Adrenal gland (tissue), 12 donors: ENCODE measurements around the gene TP53I13. TPM values are rescaled to one million over a fixed set of nuclear protein-coding genes. Genes with fewer than 3 reads are reported as not detected.

ENCODE experiments used
- DNase-seq, 7 donors: peaks; one replicate each; pipeline ENCODE4 v3.0.0-alpha.2; 2019 to 2020
- H3K27ac ChIP-seq, 5 donors: fragments of 200-600 bp; sonication (generic) in 4 of 5; 1 replicate in 3 of 5; 2 replicates in 2 of 5; pipeline versions ENCODE4 v1.5.1 to v1.8.0; 2016 to 2020; ENCODE audit warnings: mild to moderate bottlenecking in 1 of 5
- H3K27me3 ChIP-seq: fragments of 200-600 bp; 2 replicates; pipeline ENCODE4 v1.8.0; 2021
- H3K36me3 ChIP-seq, 2 donors: fragments of 200-600 bp; replicated peaks in 1 of 2; 1 replicate in 1 of 2; 2 replicates in 1 of 2; pipeline versions ENCODE4 v1.5.1 to v1.8.0; 2018 to 2022
- H3K4me1 ChIP-seq, 2 donors: fragments of 200-600 bp; replicated peaks in 1 of 2; 1 replicate in 1 of 2; 2 replicates in 1 of 2; pipeline versions ENCODE4 v1.5.1 to v1.8.0; 2018 to 2021
- H3K4me3 ChIP-seq, 4 donors: fragments of 200-600 bp; sonication (generic) in 3 of 4; one replicate each; pipeline ENCODE4 v1.5.1; 2016 to 2018
- H3K9me3 ChIP-seq, 3 donors: fragments of 200-600 bp; sonication (generic) in 1 of 3; replicated peaks in 1 of 3; 1 replicate in 2 of 3; 2 replicates in 1 of 3; pipeline versions ENCODE4 v1.5.1 to v1.8.0; 2016 to 2021
- POLR2A ChIP-seq, 2 donors: fragments of 450-650 bp; IDR thresholded peaks; one replicate each; pipeline ENCODE4 v1.6.1; 2017; ENCODE audit warnings: antibody characterized with exemption in 2 of 2, mild to moderate bottlenecking in 2 of 2, moderate library complexity in 1 of 2
- WGBS, 4 donors: extraction: QIAGEN DNeasy Blood & Tissue Kit in 2 of 4; methylation state at CpG; one replicate each; pipeline versions ENCODE4 v1.1.5 to v1.1.7; 2013 to 2017; 5-methylcytosine and 5-hydroxymethylcytosine counted together
- intact Hi-C, 2 donors: fragments of 100-400 bp; cut with DNase I; formaldehyde crosslinking; loops; one replicate each; pipeline versions ENCODE4 v1.14.1 to v1.15.0; 2022 to 2023
- polyA plus RNA-seq, 3 donors: library from polyadenylated mRNA; stranded (reverse); fragments of 200-250 nt in 2 of 3; fragments of 350-450 nt in 1 of 3; fragmentation: Illumina TruSeq in 1 of 3; extraction: RNeasy Lipid Tissue Mini Kit (QIAGEN cat#74804) in 1 of 3; gene quantifications; one replicate each; pipeline ENCODE4 v1.2.3, GENCODE V29; 2013 to 2014
- total RNA-seq, 9 donors: library from RNA; depleted of rRNA in 4 of 9; stranded (reverse); fragments of >200 nt in 4 of 9; fragments of 120-200 nt in 1 of 9; fragmentation: NEBNext Ultra II Directional in 1 of 9; extraction: Animal tissue kit (Norgen Biotek cat#: 25700) in 1 of 9; gene quantifications; one replicate each; pipeline versions ENCODE4 v1.1.0 to v1.2.4, GENCODE V29; 2013 to 2023
- TF ChIP-seq, protein P1 (sequence below), 6 experiments: fragments of 450-650 bp in 4 of 6; fragments of 200-600 bp in 2 of 6; sonication (generic) in 1 of 6; IDR thresholded peaks; 1 replicate in 5 of 6; 2 replicates in 1 of 6; pipeline versions ENCODE4 v1.5.1 to v1.8.0; 2016 to 2021; ENCODE audit warnings: antibody characterized with exemption in 6 of 6, mild to moderate bottlenecking in 2 of 6, moderate library complexity in 1 of 6
- donor health status: healthy with polysubstance abuse.
- donor health status: Bipolar disorder and iron deficiency.
- donor health status: DM: yes; HTN: yes; CAD: no.
- donor health status: DM: no; HTN: no; CAD: no.
- donor health status: DM: no; HTN: no; CAD: no.
- donor health status: DM: yes; HTN: yes; CAD: no.

TP53I13 gene
- total and polyA plus RNA-seq, 12 donors: 4.2 to 163 (median 45.2) TPM

DNA sequence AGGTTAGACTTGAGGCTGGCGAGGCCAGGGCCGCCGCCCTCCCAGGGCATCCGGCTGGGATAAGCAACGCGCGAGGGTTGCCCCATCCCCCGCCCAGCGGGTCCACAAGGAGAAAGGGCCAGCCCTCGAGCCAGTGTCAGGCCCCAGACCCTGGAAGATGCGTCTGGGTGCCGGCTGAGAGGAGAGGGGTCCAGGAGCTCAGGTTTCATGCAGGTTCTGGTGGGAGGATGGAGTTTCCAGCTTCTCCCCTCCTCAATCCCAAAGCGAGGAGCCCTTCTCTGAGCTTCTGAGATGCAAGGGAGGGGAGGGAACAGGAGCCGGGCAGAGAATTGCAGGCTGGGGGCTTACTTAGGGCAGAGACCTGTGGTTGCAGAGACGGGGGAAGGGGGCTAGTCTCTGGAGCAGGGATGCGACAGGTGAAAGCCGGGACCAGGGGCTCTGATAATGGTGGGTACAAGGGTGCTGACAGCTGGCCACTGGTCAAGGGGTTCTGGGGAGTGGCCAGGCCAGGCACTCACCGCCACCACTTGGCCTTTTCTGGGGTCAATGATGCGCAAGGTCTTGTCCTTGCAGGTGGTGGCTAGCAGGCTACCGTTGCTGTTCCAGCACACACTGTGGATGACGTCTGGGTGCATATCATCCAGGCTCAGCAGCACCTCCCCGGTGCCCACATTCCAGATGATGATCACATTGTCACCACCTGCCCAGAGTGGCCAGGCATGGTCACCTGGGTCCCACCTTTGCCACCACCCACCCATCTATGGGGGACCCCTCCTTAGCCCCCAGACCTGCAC, 50.0 kb downstream of the TP53I13 start:
- Histone ChIP-seq H3K36me3 (no peaks in the 10 kb centered on the region), H3K4me1 (peaks cover 24 to 56% of the 10 kb centered on the region in 2 donors), H3K4me3 (peak overlapping the region in 1 of 4 donors; percentile 50), H3K27me3 (no peaks in the 10 kb centered on the region), H3K27ac (no peak overlapping the region), H3K9me3 (no peaks in the 10 kb centered on the region)
- intact Hi-C loops: loop anchor here in 1 of 2 donors (5.0 kb wide), 1 partner anchor 36 kb away; no protein-coding TSS in a partner anchor
- 42 to 61% (median 47%) methylated on average over 8 to 22 of the region's 22 CpGs for WGBS, 4 donors
- DNase-seq: no peak
- TF ChIP-seq POLR2A (IDR thresholded peaks at IDR 0.05): no peak
- TF ChIP-seq, protein P1, sequence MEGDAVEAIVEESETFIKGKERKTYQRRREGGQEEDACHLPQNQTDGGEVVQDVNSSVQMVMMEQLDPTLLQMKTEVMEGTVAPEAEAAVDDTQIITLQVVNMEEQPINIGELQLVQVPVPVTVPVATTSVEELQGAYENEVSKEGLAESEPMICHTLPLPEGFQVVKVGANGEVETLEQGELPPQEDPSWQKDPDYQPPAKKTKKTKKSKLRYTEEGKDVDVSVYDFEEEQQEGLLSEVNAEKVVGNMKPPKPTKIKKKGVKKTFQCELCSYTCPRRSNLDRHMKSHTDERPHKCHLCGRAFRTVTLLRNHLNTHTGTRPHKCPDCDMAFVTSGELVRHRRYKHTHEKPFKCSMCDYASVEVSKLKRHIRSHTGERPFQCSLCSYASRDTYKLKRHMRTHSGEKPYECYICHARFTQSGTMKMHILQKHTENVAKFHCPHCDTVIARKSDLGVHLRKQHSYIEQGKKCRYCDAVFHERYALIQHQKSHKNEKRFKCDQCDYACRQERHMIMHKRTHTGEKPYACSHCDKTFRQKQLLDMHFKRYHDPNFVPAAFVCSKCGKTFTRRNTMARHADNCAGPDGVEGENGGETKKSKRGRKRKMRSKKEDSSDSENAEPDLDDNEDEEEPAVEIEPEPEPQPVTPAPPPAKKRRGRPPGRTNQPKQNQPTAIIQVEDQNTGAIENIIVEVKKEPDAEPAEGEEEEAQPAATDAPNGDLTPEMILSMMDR (IDR thresholded peaks at IDR 0.05): no peak

DNA sequence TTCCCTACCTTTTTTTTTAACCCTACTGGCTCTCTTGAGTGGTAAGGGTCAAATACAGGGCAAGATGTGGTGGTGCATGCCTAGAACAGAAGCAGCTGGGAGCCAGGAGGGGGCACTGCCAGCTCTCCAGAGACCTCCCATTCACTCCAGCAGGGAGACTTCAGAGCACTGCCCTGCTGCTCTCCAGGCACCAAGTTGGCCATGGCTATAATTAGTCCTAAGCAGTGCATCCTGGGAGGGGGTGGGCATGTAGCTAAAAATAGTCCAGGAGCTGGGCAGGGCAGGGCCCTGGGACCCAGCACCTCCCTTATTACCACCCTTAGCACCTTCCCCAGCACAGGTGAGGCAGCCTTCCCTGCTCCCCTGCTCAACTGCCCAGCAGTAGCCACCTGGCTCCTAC, 50.8 kb downstream of the TP53I13 start:
- DNase-seq: no peak
- no peak overlapping the region for H3K4me3 ChIP-seq
- TF ChIP-seq, protein P1 (IDR thresholded peaks at IDR 0.05): no peak
- TF ChIP-seq POLR2A (IDR thresholded peaks at IDR 0.05): no peak
- no peaks in the 10 kb centered on the region for H3K9me3 ChIP-seq
- H3K27ac ChIP-seq: no peak overlapping the region
- peaks cover 19 to 50% of the 10 kb centered on the region in 2 donors for H3K4me1 ChIP-seq
- no peaks in the 10 kb centered on the region for H3K27me3 ChIP-seq
- H3K36me3 ChIP-seq: no peaks in the 10 kb centered on the region
- intact Hi-C loops: loop anchor here in 1 of 2 donors (5.0 kb wide), 1 partner anchor 37 kb away; no protein-coding TSS in a partner anchor

DNA sequence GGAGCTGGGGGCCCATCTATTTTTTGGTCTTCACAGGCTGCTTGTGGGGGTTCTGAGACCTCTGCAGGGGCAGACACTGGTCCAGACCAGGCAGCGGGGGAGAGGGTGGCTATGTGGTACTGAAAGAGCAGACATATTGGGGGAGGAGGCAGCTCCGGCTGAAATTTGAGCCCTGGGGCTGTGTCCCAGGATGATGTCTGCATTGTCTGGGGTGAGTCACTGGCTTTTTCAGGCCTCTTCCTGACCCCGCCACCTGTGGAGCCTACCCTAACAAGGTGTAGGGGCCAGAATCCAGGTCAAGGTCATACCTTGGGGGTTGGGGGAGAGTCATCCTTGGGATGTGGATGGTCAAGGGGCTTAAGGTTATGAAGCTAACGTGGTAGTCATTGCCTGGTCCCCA, 51.8 kb downstream of the TP53I13 start:
- Histone ChIP-seq H3K4me1 (peaks cover 19 to 42% of the 10 kb centered on the region in 2 donors), H3K36me3 (no peaks in the 10 kb centered on the region), H3K27ac (no peak overlapping the region), H3K27me3 (no peaks in the 10 kb centered on the region), H3K9me3 (no peaks in the 10 kb centered on the region), H3K4me3 (no peak overlapping the region)
- intact Hi-C loops: loop anchor here in 1 of 2 donors (10.0 kb wide), 2 partner anchors 65 to 155 kb away; no protein-coding TSS in a partner anchor
- 90 to 100% (median 93%) methylated on average over 3 to 4 of the region's 4 CpGs for WGBS, 4 donors
- TF ChIP-seq POLR2A (IDR thresholded peaks at IDR 0.05): no peak
- TF ChIP-seq, protein P1 (IDR thresholded peaks at IDR 0.05): no peak
- DNase-seq: no peak

DNA sequence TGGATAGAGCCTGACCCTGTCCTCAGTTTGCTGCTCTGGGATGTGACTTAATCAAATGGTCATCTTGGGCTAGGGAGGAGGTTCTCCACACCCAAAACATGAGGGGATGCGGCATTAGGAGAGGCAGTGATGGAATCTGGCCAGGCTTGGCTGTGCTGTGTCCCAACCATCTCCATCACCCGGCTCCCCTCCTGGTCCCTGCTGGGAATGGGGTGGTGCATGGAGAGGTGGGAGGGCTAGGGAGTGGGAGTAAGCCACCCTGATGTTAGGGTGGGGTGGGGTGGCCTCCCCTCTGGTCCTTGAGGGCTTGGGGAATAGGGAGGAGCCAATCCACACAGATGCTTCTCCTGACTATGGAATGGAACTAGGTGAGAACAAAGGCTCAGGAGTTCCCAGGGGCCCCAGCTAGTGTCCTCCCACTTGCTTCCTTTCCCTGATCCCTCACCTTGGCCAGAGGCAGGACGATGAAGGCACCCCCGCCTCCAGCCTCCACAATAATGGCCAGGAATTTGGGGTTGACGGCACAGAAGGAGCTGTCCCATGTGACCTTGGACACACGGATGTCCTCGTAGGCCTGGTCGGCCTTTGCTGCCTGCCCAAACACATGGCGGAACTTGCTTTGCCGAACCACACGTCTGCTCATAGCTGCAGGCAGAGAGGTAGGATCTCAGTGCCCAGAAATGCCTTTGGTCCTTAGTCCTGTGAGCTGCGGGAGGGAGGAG, 52.4 kb downstream of the TP53I13 start:
- Histone ChIP-seq H3K4me1 (peaks cover 15 to 35% of the 10 kb centered on the region in 2 donors), H3K36me3 (no peaks in the 10 kb centered on the region), H3K27me3 (no peaks in the 10 kb centered on the region), H3K4me3 (no peak overlapping the region), H3K27ac (no peak overlapping the region), H3K9me3 (no peaks in the 10 kb centered on the region)
- WGBS, 4 donors: 89 to 94% (median 93%) methylated on average over 12 of the region's 12 CpGs
- TF ChIP-seq POLR2A (IDR thresholded peaks at IDR 0.05): no peak
- TF ChIP-seq, protein P1 (IDR thresholded peaks at IDR 0.05): no peak
- no peak for DNase-seq
- intact Hi-C loops: loop anchor here in 1 of 2 donors (10.0 kb wide), 2 partner anchors 64 to 154 kb away; no protein-coding TSS in a partner anchor
